GM12864 (cell line): Measurements from ENCODE around the gene SDS.

ENCODE experiments used
- DNase-seq: peaks from one replicate; pipeline ENCODE4 v3.0.0-alpha.2; 2011; ENCODE audit warnings: low read depth
- H3K4me3 ChIP-seq: 2 replicates; pipeline ENCODE4 v1.5.1; 2011; ENCODE audit warnings: mild to moderate bottlenecking, low read depth, low read length, control low read depth
- TF ChIP-seq, protein P1 (sequence below): IDR thresholded peaks from 2 replicates; pipeline ENCODE4 v1.5.1; 2011; ENCODE audit warnings: low read depth, mild to moderate bottlenecking, moderate library complexity, low read length, control low read depth, inconsistent platforms; ENCODE audit errors: missing control alignments

Gene SDS

DNA sequence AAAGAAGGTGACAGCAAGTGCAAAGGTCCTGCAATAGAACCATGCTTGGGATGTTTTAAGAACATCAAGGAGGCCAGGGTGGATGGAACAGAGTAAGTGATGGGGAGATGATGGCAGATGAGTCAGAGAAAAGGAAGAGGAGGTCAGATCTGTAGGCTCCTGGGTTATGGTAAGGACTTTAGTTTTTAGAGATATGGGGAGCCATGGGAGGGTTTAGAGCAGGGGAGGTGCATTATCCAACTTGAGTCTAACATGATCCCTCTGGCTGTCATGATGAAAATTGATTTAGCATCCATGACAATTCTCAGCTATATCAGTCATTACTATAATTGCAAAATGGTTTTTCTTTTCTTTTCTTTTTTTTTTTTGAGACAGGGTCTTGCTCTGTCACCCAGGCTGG lies 52.6 kb downstream of the SDS start:
- TF ChIP-seq, protein P1, sequence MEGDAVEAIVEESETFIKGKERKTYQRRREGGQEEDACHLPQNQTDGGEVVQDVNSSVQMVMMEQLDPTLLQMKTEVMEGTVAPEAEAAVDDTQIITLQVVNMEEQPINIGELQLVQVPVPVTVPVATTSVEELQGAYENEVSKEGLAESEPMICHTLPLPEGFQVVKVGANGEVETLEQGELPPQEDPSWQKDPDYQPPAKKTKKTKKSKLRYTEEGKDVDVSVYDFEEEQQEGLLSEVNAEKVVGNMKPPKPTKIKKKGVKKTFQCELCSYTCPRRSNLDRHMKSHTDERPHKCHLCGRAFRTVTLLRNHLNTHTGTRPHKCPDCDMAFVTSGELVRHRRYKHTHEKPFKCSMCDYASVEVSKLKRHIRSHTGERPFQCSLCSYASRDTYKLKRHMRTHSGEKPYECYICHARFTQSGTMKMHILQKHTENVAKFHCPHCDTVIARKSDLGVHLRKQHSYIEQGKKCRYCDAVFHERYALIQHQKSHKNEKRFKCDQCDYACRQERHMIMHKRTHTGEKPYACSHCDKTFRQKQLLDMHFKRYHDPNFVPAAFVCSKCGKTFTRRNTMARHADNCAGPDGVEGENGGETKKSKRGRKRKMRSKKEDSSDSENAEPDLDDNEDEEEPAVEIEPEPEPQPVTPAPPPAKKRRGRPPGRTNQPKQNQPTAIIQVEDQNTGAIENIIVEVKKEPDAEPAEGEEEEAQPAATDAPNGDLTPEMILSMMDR: no peak
- no peak overlapping the region for H3K4me3 ChIP-seq
- DNase-seq: no peak

DNA sequence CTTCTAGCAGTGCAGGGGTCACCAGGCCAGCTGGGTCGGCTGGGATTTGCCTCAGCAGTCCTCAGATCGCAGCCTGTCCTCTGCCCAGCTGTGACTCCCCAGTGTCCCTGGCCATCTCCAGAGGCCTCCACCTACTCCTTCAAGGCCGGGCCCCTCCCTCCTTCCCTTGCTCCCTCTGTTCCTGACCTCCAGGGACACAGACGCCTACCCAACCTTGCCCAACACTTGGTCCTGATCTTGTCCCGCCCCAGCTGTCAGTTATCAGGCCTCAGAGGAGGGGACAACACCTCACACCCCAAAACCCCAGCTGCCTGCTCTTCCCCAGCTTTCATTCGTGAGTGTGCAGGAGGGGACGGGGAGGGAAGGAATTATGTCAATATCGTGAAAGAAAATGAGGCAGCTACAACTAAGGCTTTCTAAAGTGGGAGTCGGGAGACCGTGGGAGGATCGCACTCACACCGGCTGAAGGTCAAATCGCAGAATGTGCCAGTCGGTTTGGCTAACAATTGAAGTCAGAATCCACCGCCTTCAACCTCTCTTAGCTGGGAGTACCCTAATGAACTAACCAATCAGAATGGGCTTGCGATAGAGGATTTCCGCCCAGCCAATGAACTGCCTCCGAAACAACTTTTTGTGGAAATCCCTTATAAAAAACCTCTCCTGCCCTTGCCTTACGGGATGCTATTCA lies 54.7 kb downstream of the SDS start:
- no peak overlapping the region for H3K4me3 ChIP-seq
- TF ChIP-seq, protein P1: no peak
- DNase-seq: no peak

DNA sequence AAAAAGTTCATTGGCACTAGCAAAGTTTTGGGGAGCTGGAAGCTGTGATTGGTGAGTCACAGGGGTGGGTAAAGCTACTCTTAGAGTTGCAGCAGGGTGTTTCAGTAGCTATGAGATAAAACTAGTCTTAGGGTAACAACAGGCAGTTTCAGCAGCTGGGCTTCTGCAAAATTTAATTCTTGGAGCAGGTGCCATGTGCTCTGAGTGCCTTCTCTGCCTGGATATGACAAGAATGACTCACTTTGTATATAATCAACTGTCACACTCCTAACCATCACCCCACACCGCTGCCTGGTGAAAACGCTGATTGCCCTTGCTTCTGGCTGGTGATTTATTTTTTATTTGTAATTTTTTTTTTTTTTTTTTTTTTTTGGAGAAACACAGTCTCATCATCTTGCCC lies 55.8 kb downstream of the SDS start:
- DNase-seq: no peak
- TF ChIP-seq, protein P1: no peak
- H3K4me3 ChIP-seq: no peak overlapping the region

DNA sequence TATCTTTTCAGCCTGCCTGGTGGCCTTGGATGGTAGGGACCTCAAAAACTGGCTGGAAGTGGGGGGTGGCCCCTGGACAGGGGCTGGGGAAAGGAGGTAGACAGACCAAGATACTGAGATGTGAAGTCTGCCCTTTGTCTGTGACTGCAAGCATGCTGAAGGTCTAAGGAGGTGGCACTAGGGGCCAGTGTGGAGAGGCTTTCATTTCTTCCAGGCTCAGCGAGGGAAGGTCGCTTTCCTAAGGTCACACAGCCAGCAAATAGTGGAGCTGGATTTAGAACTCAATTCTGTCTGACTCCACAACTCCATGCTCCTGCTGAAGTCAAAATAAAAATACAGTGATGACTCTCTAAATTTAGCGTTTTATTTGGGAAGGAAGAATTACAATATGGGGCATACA lies 56.6 kb downstream of the SDS start:
- no peak overlapping the region for H3K4me3 ChIP-seq
- DNase-seq: no peak
- TF ChIP-seq, protein P1: no peak

DNA sequence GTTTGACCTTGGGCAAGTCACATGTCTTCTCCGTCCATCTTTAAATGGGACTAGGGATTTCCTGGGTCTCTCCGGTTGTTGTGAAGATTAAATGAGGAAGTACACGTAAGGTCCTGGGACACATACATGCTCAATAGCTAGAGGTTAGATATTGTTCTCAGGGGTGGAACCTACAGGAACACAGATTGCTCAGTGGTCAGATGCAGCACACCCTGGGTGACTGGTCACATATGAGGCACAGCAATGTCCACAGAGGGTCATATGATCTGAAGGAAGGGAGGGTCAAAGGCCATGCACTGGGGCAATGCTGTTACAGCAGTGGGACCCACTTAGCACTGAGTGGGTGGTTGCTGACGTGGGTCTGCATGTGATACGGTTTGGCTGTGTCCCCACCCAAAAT lies 57.3 kb downstream of the SDS start:
- DNase-seq: no peak
- TF ChIP-seq, protein P1: no peak
- H3K4me3 ChIP-seq: no peak overlapping the region

DNA sequence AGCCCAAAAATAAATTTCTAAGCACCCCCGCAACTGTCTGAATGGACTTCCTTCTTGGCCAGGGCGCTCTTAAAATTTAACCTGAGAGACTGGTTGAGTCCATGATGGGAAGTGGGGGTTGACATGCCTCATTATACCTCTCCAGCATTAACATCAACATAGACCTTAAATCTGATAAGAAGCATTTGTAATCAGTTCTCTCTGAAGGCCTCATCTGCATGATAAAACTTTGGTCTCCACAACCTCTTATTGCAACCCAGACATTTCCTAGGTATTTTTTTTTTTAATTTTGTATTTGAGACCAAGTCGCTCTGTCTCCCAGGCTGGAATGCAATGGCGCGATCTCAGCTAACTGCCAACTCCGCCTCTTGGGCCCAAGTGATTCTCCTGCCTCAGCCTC lies 58.4 kb downstream of the SDS start:
- DNase-seq: no peak
- TF ChIP-seq, protein P1: no peak
- no peak overlapping the region for H3K4me3 ChIP-seq
